GM21619 (cell line): Measurements from ENCODE around the gene LAMC3.

Source experiments
- ATAC-seq: cut with Tn5 transposase; IDR thresholded peaks from one replicate; pipeline ENCODE4 v1.9.1; 2021; ENCODE audit not compliant: unreplicated experiment

Gene LAMC3

DNA sequence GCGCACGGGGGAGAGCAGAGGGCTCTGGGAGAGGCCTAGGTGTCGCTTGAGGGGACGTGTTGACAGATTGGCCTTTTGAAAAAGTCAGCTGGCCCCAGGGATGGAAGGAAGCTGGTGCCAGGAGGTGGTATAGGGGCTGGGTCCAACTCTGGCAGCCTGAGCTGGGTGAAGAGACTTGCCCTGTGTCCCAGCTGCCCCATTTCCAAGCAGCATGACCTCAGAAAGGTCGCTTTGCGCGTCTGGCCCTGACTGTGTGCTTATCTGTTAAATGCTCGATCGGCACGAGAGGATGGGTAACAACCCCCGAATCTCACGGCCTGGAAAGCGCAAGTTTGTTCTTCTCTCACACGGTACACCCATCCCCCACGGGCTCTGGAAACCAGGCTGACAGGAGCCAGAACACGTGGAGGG lies 31.2 kb upstream of the LAMC3 start:
- no peak for ATAC-seq

DNA sequence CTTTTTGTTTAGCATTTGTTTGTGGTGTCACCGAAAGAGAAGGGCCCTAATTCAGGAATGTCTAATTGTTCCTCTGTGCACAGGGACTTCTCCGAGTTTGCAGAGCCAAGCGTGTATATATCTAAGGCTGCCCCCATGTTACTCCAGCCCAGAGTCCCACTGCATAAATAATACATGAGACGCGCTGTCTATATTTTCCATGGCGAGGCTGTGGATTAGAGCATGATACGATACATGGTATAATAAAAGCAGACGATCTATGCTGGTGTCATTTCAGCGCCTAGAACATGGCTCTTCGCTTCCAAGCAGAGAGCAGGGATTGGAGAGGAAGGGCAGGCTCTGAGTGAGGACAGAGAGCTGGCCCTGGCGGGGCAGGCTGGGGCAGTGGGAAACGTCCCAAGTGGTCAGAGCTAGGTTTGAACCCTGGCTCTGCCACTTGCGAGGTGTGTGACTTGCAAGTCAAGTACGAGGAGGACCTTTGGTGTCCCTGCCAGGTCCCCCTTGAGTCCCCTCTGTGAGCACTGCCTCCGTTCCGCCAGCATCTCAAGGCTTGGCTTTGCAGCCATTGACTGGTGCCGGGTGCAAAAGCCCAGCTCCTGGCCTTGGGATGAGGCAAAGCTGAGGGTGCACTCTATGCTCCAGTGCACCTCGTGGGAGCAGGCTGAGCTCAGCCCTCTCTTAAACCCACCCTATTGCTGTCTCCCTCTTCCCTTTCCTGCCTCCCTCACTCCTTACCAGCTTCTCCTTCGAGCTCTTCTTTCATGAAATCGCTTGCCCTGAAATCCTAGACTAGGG lies 29.2 kb upstream of the LAMC3 start:
- no peak for ATAC-seq

DNA sequence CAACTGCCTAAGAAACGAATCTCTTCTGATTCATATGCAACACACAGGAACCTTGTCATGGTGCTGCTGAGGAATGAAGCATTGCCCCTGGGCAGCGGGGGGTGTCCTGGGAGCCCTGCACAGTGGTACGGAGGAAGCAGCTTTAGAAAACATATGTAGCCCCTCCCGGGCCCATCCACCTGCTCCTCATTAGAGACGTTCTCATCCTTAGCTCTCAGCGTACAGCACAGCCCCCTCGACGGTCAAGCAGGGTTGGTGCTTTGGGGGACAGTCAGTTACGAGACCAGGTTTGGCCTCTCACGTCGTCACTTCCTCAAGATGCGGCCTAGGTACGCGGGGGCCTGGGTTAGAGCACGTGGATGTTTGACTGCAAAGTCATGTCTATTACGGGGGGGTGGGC lies 28.4 kb upstream of the LAMC3 start:
- ATAC-seq, result no peak

DNA sequence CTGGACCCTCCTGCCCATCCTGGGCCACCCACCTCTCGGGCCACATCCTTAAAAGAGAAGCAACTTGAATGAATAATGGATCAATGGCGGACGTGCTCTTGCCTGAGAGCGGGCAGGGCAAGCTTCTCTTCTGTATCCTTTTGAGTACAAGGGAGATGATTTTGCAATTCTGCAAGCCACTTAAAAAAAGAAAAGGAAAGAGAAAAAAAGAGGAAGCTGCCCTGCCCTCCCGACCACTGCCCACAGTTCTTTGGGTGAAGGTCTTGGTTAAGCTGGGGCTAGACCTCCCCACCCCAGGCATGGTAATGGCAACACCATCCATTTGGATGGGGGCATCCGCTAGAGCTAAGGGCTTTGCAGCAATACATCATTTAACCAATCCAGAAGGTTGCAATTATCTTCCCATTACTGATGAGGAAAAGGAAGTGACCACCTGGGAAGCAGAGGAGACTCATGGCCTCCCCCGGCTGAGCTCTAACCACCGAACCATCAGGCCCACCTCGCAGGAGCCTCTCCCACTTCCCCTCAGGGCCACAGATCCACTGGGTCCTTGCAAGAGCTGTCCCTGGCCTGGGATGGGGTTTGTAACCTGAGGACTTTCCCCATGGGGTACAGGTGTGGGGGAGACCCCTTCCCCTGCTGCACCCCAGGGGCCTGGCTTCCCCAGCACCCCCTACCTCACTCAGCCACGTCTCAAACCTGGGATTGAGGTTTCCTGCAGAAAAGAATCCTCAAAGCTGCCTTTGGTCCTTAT lies 27.8 kb upstream of the LAMC3 start:
- no peak for ATAC-seq

DNA sequence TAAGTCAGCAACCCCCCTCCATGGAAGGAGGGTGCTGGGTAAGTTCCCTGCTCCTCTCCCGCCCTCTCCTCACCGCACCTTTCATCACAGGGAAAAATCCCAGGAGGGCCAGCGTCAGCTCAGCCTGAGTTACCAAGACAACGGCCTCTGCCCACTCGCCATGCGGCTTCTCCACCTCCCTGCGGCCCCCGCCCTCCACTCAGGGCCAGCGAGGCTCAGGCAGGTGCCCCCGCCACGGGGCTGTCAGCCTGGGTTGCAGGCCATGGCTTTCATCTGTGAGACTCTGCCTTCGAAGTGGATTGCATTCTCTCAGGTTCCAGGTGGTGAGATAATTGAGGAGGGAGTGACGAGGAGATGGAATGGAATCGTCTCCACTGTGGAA lies 27.2 kb upstream of the LAMC3 start:
- ATAC-seq, result no peak

DNA sequence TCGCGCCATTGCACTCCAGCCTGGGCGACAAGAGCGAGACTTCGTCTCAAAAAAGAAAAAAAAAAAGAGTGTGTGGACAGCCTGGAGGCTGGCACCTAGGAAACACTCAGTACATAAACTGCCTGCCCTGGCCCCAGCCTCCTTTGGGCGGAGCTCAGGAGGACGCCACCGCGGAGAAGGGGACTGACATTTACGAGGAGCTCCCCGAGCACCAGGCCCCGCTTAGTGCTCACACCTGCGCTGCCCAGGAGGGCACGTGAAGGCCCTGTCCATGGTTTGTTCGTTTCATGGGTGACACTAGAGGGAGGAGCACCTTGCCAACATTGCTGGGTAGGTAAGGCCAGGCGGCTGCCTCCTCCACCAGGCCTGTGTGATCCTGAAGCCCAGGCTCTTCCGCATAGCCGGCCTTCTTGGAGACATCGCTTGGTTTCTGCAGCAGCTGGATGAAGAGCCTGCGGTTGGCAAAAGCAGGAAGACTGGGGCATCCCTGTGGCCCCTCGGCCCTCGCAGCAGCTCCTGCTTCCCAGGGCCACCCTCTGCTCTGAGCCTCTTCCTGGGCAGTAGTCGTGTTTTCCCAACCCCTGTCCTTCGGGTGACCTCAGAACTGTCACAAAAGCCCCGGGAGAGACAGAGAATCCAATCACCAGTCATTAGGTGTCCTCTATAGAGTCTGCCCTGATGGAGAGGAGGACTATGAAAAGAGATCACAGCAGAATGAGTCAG lies 26.2 kb upstream of the LAMC3 start:
- ATAC-seq, result no peak

DNA sequence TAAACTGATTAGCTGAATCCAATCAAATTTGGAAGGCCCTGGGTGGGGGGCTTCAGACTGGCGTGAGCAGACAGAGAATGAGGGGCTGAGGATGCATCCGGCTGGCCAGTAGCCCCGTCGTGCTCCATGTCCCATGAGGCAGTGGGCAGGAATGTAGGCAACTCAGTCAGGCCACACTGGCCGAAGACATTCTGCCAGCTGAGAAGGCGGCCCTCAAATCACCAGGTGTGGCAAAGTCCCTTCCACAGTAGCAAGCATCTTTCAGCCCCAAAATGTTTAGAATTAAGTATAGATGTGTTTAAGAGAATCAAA lies 25.7 kb upstream of the LAMC3 start:
- no peak for ATAC-seq

DNA sequence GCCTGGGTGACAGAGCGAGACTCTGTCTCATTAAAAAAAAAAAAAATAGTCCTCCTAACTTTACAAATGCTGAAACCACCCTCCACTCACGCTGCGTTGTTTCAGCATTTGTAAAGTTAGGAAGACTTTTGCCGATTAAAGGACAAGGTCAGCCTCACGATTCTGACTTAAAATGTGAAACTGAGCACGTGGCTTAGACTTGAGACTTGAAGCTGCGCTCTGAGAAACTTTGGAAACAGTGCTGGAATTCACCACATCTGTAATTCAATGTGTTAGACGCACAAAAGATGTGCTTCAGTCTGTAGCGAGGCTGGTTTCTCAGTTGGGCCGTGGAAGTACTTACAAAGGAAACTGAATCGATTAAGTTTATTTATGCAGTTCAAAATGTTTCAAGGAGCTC lies 25.0 kb upstream of the LAMC3 start:
- no peak for ATAC-seq

DNA sequence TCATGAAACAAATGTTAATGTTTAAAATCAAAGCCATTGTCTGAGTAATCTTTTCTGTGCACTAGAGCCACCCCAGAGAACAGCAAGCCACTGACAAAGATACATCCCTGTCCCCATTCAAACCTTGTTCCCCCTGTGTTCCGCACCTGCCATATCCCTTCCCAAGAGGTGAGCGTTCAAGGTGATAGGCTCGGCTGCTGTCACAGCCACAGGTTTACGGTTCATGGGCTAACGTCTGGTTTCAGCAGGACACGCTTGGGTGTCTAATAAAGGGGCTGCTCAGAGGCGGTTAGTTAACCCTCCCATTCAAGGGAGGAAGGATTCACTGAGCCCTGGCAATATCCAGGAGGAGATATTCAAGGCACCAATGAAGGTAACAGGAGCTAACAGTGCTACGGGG lies 24.5 kb upstream of the LAMC3 start:
- ATAC-seq, result no peak

DNA sequence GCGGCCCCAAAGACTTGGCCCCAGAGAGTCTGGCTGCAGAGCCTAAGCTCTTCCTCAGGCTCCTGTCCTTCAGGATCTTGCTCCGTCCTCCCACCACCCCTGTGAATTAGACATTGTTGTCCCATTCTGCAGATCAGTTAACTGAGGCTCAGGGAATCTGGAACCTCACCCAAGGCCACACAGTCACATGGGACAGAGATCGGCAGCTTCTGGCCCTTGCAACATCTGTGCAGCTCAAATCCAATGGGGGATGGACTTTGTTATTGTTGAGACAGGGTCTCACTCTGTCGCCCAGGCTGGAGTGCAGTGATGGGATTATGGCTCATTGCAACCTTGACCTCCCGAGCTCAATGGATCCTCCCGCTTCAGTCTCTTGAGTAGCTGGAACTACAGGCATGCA lies 23.9 kb upstream of the LAMC3 start:
- no peak for ATAC-seq

DNA sequence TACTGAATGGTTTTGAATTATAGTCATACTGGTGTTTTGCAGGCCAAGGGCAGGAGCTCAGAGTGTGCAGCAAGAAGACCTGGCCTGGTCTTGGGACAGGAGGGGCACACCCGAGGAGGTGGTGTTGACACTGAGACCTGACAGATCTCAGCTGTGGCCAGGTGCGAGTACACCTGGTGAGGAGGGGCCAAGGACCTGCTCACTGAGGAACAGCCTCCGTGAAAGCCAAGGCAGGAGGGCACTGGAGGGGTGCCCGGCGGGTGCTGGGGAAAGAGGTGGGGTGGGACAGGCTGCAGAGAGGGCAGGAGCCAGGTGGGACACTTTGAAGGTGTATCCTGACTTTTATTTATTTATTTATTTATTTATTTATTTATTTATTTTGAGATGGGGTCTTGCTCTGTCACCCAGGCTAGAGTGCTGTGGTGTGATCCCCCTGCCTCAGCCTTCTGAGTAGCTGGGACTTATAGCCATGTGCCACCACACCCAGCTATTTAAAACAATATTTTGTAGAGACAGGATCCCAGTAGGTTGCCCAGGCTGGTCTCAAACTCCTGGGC lies 23.3 kb upstream of the LAMC3 start:
- ATAC-seq, result no peak

DNA sequence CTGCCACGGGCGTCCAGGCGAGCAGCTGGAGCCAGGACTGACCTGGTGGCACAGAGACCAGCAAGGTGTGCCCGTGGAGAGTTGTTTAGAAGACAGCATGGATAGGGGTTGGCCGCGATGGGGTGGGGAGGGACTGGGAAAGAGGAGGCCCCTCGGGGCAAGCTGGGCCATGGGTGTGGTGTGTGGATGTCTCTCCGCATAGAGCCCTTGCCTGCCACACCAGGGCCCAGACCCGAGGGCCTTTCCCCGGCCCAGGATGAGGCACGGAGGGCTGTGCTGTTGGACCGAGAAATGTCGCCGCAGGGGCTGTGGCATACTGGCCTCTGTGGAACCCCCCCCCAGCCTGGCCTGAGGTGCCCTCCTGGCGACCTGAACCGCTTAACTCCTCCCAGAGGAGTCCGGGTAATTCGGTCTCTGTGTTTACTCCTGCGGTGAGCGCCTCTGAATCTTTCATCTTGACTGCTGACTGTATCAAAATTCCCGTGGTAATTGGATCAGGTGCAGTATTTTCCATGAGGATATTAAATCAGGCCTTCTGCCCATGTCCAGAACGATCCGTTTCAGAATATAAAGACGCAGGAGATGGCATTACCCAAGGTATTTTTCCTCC lies 22.5 kb upstream of the LAMC3 start:
- ATAC-seq, result no peak

DNA sequence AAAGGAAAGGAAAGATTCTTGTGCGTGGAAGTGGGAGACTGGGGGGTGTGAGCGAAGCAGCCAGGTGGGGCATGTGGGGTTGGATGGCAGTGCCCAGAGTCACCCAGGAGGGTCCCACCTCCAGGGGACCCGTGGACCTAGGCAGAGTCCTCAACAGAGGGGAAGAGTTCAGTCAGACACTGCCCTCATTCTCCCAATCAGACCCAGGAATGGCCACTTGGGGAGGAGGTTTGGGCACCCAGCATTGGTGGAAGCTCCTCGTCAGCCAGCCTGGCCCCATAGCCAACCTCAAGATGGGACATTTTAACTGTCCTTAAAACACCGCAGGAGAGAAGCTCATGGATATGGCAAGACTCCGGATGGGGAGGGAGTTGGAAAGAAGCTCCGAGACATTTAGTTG lies 21.9 kb upstream of the LAMC3 start:
- ATAC-seq, result no peak

DNA sequence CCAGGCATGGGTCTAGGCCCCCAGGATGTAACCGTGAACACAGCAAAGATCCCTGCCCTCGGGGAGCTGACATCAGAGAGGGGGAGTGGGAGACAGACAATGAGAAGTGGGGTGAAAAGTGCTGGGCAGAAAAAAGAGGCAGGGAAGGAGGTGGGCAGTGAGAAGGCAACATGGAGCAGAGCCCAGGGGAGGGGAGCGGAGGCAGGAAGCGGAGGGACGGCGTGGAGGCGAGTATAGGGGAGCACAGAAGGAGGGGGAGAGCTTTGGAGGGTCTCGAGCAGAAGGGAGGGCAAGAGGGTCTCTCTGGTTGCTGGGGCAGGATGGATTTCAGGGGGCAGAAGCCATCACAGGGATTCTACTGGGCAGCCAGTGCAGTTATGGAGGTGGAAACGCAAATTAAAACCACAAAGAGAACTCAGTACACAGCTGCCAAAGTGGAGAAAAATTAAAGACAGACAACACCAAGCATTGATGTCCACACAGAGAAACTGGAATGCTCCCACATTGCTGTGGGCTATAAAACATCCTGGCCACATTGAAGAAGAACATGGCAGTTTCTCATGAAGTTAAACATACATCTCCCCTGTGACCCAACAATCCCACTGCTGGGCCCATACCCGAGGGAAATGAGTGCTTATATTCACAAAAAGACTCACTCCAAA lies 21.1 kb upstream of the LAMC3 start:
- ATAC-seq, result no peak

DNA sequence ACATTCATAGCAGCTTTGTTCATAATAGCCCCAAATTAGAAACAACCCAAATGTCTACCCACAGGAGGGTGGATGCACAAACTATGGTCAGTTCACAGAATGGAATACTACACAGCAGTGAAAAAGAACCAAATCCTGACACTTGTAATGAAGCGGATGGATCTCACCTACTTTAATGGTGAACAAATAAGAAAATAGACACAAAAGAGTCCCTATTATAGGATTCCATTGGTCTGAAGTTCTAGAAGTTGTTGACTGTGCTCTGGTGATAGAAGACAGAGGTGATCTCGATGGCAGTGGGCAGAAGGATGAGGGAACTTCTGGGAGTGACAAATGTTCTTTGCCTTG lies 20.6 kb upstream of the LAMC3 start:
- ATAC-seq, result no peak

DNA sequence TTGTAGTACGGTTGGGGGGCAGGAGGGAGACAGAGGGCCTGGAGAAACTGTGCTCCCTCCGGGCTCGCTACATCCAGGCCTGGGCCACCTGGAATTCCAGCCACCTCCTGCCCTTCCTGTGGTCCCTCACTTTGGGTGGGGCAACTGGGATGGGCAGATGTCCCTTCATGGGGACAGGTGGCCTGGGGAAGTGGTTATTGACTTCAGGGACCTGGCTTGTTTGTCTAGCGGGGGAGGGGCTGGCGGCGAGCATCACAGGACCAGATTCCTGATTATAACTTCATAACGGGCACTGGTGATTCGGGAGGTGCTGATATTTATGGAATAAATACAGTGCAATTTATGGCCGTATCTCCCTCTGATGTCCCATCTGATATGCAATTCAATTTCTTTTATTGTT lies 20.1 kb upstream of the LAMC3 start:
- ATAC-seq, result no peak

DNA sequence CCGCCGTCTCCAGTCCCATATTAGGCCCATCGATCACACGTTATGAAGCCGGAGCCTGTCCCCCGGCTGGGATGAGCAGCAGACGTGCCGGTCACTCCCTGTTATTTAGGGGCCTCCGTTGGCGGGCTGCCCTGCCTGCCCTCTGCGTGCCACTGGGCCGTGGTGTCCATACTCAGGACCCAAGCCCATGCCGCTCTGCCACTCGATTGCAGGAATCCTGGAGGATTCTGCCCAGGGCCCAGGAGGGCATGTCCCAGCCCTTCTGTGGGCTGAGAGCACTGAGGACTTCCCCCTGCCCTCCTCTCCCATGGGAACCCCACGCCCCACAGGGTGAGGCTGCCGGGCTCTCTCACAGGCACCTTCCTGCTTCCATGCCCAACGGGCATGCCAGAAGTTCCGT lies 19.6 kb upstream of the LAMC3 start:
- ATAC-seq, result no peak

DNA sequence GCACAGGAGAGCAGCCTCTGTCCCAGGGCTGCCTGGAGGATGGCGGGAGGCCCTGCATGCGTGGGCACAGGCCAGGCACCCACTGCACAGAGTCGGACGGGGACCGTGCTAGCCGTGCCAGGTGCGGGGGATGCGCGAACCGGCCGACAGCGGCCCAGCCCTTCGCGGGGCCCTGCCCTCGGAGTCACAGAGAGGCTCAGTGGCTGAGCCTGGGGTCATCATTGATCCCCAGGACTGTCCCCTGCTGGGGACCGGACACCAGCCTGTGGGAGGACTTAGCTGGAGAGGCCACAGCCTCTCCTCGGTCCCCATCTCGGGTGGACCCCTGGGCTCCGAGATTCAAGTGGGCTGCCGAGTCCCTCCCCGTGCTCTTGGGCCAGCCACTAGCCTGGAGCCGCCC lies 19.1 kb upstream of the LAMC3 start:
- ATAC-seq, result no peak

DNA sequence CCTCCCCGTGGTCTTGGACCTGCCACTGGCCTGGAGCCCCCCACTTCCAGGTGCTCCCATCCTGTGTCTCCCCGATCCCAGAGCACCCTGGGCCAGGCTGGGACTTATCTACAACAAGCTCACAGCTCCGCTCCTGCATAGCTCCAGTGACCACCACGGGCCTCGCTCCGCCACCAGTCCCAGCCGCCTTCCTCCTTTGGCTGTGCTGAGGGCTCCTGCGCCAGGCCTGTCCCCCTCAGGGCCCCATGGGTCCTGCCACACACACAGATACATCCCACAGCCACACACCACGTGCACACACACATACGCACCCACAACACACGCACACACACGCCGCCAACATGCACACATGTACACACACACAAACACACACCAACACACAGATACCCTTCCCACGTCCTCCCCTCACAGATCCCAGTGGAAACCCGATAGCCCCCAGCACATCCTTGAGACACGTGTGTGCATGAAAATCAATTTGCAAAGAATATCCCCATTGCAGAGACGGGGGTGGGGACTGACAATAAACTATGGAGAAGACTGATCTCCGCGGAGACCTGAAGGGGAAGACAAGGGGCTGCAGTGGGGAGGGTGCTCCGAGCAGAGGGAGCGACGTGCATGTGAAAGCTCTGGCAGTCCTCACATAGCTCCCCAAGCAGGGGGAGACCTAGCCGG lies 18.5 kb upstream of the LAMC3 start:
- ATAC-seq, result no peak

DNA sequence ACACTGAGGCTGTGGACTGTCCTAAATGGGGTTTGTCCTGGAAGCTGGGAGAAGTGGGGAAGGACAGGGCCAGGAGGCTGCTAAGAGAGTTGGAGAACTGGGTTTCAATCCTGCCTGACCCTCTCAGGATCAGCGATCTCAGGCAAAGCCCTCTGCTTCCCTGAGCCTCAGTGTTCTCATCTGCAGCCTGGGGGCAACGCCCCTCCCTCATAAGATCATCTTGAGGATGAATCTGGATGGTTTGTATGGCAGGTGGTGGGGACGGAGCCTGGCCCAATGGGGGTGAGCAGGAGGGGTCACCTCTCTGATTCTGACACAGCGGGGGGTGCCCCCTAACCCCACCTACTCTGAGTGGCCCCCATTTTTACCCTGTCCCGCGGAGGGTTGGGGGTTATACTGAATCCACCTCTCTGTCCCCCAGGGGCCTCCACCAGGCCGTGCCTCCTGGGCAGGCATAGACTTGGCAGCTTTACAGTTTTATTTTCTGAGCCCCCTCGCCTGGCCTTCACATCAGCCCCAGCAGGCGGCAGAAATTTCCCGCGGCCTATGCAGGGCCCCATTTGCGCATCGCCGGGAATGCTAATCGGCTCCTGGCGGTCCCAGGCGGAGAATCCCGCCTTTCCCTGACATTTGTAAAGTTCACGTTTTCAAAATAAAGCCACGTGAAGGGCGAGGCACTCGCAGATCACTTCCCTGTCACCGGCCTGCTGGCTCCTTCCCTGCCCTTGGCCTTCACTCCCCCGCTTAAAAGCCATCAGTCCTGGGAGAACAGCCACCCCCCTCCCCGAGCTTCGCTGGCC lies 17.8 kb upstream of the LAMC3 start:
- no peak for ATAC-seq
